CD4-positive, alpha-beta T cell treated with Interleukin-4 for 4 hours (primary cell): Measurements from ENCODE around the gene ASAP2.

Source experiments
- DNase-seq: peaks from one replicate; pipeline ENCODE4 v3.0.0-alpha.2; 2020

Gene ASAP2

GRCh38 chr2:9410108-9410507 is 203.5 kb downstream of the ASAP2 start:
- no peak for DNase-seq

GRCh38 chr2:9412781-9413180 is 206.2 kb downstream of the ASAP2 start:
- DNase-seq: no peak

- no peak for DNase-seq
These were observed 209.0 kb downstream of the ASAP2 start for GRCh38 chr2:9415516-9416169.

GRCh38 chr2:9416267-9416961 is 209.8 kb downstream of the ASAP2 start:
- no peak for DNase-seq

GRCh38 chr2:9416962-9417316 is 210.3 kb downstream of the ASAP2 start:
- DNase-seq: no peak

GRCh38 chr2:9417725-9418124 is 211.1 kb downstream of the ASAP2 start:
- no peak for DNase-seq

GRCh38 chr2:9418746-9419145 is 212.1 kb downstream of the ASAP2 start:
- DNase-seq: no peak

- DNase-seq: no peak
These were observed 212.9 kb downstream of the ASAP2 start for GRCh38 chr2:9419541-9419940.

- DNase-seq: no peak
These were observed 213.9 kb downstream of the ASAP2 start for GRCh38 chr2:9420495-9420894.

GRCh38 chr2:9422321-9423099 is 215.9 kb downstream of the ASAP2 start:
- DNase-seq: peak; percentile 52

- peak; percentile 97 for DNase-seq
These were observed 216.7 kb downstream of the ASAP2 start, which contains the start of the genes CPSF3 and ITGB1BP1 for GRCh38 chr2:9423100-9423921. Gene CPSF3 (plus strand): TSS chr2:9423654. CDS start chr2:9423774, 120 bp downstream. Gene ITGB1BP1 (minus strand): TSS chr2:9423528. CDS start chr2:9418697, 4,831 bp downstream.

GRCh38 chr2:9423922-9424272 is 217.3 kb downstream of the ASAP2 start:
- DNase-seq: peak; percentile 14

- no peak for DNase-seq
These were observed 218.0 kb downstream of the ASAP2 start for GRCh38 chr2:9424447-9425164.

GRCh38 chr2:9428965-9429577 is 222.5 kb downstream of the ASAP2 start:
- DNase-seq: no peak

GRCh38 chr2:9430316-9431293 is 224.0 kb downstream of the ASAP2 start:
- no peak for DNase-seq

GRCh38 chr2:9434489-9434888 is 227.9 kb downstream of the ASAP2 start:
- DNase-seq: no peak

GRCh38 chr2:9439536-9439935 is 232.9 kb downstream of the ASAP2 start:
- DNase-seq: no peak

GRCh38 chr2:9440058-9440727 is 233.6 kb downstream of the ASAP2 start:
- no peak for DNase-seq

- DNase-seq: no peak
These were observed 234.9 kb downstream of the ASAP2 start for GRCh38 chr2:9441556-9441955.

- DNase-seq: peak; percentile 14
These were observed 236.9 kb downstream of the ASAP2 start for GRCh38 chr2:9443526-9443925.
